PFSK-1 (cell line): ENCODE data around the gene KRT78.

ENCODE experiments used
- FOXP2 ChIP-seq: optimal IDR thresholded peaks from 2 replicates; pipeline ENCODE3; 2011; ENCODE audit warnings: borderline replicate concordance, control low read depth, inconsistent platforms; ENCODE audit not compliant: insufficient read depth; ENCODE audit errors: extremely low read length, extremely low read depth
- POLR2AphosphoS5 ChIP-seq: IDR thresholded peaks from 2 replicates; pipeline ENCODE4 v1.6.1; 2012; ENCODE audit warnings: low read depth, mild to moderate bottlenecking, control low read depth, low read length, moderate library complexity
- REST ChIP-seq, 2 experiments: IDR thresholded peaks; 2 replicates each; pipeline versions ENCODE4 v1.6.1 to v1.8.0; 2011 to 2012; ENCODE audit warnings: low read depth in 2 of 2, low read length in 2 of 2, control low read depth in 1 of 2, inconsistent platforms in 1 of 2, mild to moderate bottlenecking in 1 of 2, moderate library complexity in 1 of 2; ENCODE audit not compliant: insufficient read depth in 1 of 2
- SIN3A ChIP-seq: IDR thresholded peaks from 2 replicates; pipeline ENCODE4 v1.6.1; 2012; ENCODE audit warnings: mild to moderate bottlenecking, low read length, moderate library complexity, borderline replicate concordance; ENCODE audit not compliant: insufficient read depth
- TAF1 ChIP-seq: IDR thresholded peaks from 2 replicates; pipeline ENCODE4 v1.6.1; 2012; ENCODE audit warnings: low read length, control low read depth, borderline replicate concordance; ENCODE audit not compliant: insufficient read depth

The KRT78 gene

GRCh38 chr12:52837781-52838608 is 10.8 kb downstream of the KRT78 start:
- TF ChIP-seq REST (IDR thresholded peaks at IDR 0.05; ENCODE audit: insufficient read depth in 1 of 2, low read depth in 2 of 2, low read length in 2 of 2) = peak in 1 of 2 experiments; percentile 51; a peak in 1 of 4 replicates
- TF ChIP-seq FOXP2 = no peak
- TF ChIP-seq POLR2AphosphoS5 = no peak

GRCh38 chr12:52837413-52837741 is 11.4 kb downstream of the KRT78 start:
- TF ChIP-seq POLR2AphosphoS5 (no peak), TAF1 (no peak), SIN3A (no peak), REST (IDR thresholded peaks at IDR 0.05; ENCODE audit: insufficient read depth in 1 of 2, low read depth in 2 of 2, low read length in 2 of 2) (no peak), FOXP2 (no peak)

GRCh38 chr12:52836491-52837412 is 12.0 kb downstream of the KRT78 start:
- no peak for TF ChIP-seq FOXP2
- no peak for TF ChIP-seq POLR2AphosphoS5
- TF ChIP-seq REST (IDR thresholded peaks at IDR 0.05; ENCODE audit: insufficient read depth in 1 of 2, low read depth in 2 of 2, low read length in 2 of 2) = no peak
- no peak for TF ChIP-seq SIN3A
- no peak for TF ChIP-seq TAF1

GRCh38 chr12:52836042-52836466 is 12.7 kb downstream of the KRT78 start:
- TF ChIP-seq FOXP2 (peak; percentile 74), TAF1 (no peak)

GRCh38 chr12:52835271-52836041 is 13.3 kb downstream of the KRT78 start:
- no peak for TF ChIP-seq FOXP2
- TF ChIP-seq POLR2AphosphoS5 = no peak
- no peak for TF ChIP-seq TAF1
- TF ChIP-seq SIN3A = no peak
- TF ChIP-seq REST (IDR thresholded peaks at IDR 0.05; ENCODE audit: insufficient read depth in 1 of 2, low read depth in 2 of 2, low read length in 2 of 2) = no peak
